ENCODE data around the gene ANTKMT. TPM values are rescaled to one million over a fixed set of nuclear protein-coding genes. Genes with fewer than 3 reads are reported as not detected.

Gene ANTKMT
- total and polyA plus RNA-seq, 2 of the 8 experiments (the other 6 are each of a cell fraction or from before 2014, with no cell fraction given), result 26.5 to 26.6 TPM

DNA sequence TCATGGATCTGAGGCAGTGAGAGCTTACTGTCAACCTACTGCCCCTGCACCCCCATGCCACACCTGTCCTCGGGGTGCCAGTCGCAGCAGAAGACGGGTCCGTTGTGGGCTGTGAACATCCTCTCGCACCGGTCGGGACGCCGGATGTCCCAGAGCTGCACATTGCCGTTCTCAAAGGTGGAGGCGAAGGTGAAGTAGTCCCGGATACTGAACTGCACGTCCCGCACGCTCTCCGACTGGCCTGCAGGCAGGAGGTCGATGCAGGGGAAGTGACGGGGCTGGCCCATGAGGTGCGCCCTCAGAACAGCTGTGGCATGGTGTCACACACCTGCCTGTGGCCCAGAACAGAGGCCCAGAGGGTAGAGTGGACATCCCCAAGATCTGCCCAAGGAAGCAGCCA, 33.4 kb upstream of the ANTKMT start:
- peaks cover 12% of the 10 kb centered on the region for H3K23me2 ChIP-seq (ENCODE audit: low read depth, low read length)
- H3K79me1 ChIP-seq (ENCODE audit: low read depth, low read length), result peaks cover 4% of the 10 kb centered on the region
- H3K56ac ChIP-seq (replicated peaks; ENCODE audit: insufficient read length, low read depth, low read length), result no peak overlapping the region
- ChIA-PET POLR2A (ENCODE audit: partially characterized antibody) (interaction anchor here (0.7 to 3.6 kb wide), 10 partner anchors 9 to 99 kb away, joined by 3 to 26 read pairs (median 5); partner anchors contain the start of gene RHBDL1), CTCF (ENCODE audit: partially characterized antibody) (interaction anchor here (0.7 to 6.0 kb wide), 8 partner anchors 8 to 370 kb away, joined by 3 to 75 read pairs (median 8); partner anchors contain the start of genes RHBDL1, RHOT2 and WDR90)
- no peak overlapping the region for H3K18ac ChIP-seq (ENCODE audit: extremely low read depth, low read length)
- no peak overlapping the region for H3K27ac ChIP-seq (ENCODE audit: low read depth, low read length)
- 95% methylated on average over 18 of the region's 19 CpGs; no CpG with 5 or more reads in 1 of the 2 experiments for WGBS, 2 experiments (ENCODE audit: extremely low coverage in 1 of 2, insufficient coverage in 1 of 2, insufficient read length in 1 of 2, insufficient replicate concordance in 2 of 2, low coverage in 1 of 2, low lambda C conversion rate in 2 of 2, missing lambda C conversion rate in 1 of 2)
- peaks cover 2 to 19% (median 4%) of the 10 kb centered on the region in 4 experiments; a peak in 5 of 8 replicates for H3K36me3 ChIP-seq (ENCODE audit: control insufficient read depth in 2 of 4, insufficient read depth in 4 of 4, low read length in 3 of 4)
- H4K8ac ChIP-seq (ENCODE audit: extremely low read depth, insufficient read depth, low read length), result no peak overlapping the region
- H2AK5ac ChIP-seq (ENCODE audit: low read depth, low read length), result no peak overlapping the region
- peaks cover 0 to 11% (median 4%) of the 10 kb centered on the region in 4 experiments; a peak in 5 of 7 replicates for H3K27me3 ChIP-seq (replicated peaks in 1 of 4; ENCODE audit: control insufficient read depth in 3 of 4, extremely low read depth in 1 of 4, insufficient read depth in 3 of 4, low read length in 3 of 4)
- FAIRE-seq (no peak), DNase-seq (ENCODE audit: low read depth in 1 of 2, low spot score in 2 of 2) (no peak)
- no peak overlapping the region for H2BK12ac ChIP-seq (ENCODE audit: low read depth, low read length)
- no peak overlapping the region for H4K91ac ChIP-seq (replicated peaks; ENCODE audit: insufficient read length, low read length)
- no peak overlapping the region for H2BK5ac ChIP-seq (ENCODE audit: low read depth, low read length)
- no peak overlapping the region for H3K14ac ChIP-seq (ENCODE audit: insufficient read length)
- no peaks in the 10 kb centered on the region for H3K9me3 ChIP-seq (ENCODE audit: insufficient read depth in 2 of 2, low read depth in 1 of 2, low read length in 1 of 2)
- H4K20me1 ChIP-seq (replicated peaks in 1 of 2; ENCODE audit: control insufficient read depth in 1 of 2, insufficient read depth in 2 of 2, low read length in 2 of 2), result peaks cover 2 to 19% of the 10 kb centered on the region in 2 experiments
- H3K9ac ChIP-seq (replicated peaks in 1 of 4; ENCODE audit: extremely low read depth in 1 of 4, low read depth in 3 of 4, low read length in 3 of 4), result no peak overlapping the region
- H2BK120ac ChIP-seq (replicated peaks; ENCODE audit: low read depth, low read length), result no peak overlapping the region
- no peaks in the 10 kb centered on the region; a peak in 1 of 4 replicates for H3K79me2 ChIP-seq (ENCODE audit: control insufficient read depth in 1 of 2, insufficient read depth in 2 of 2, low read length in 2 of 2)
- H3K4me2 ChIP-seq (ENCODE audit: insufficient read depth in 1 of 2, low read depth in 2 of 2, low read length in 2 of 2), result no peak overlapping the region
- no peak overlapping the region for H2BK15ac ChIP-seq (ENCODE audit: low read length)
- no peak overlapping the region for H3K23ac ChIP-seq (ENCODE audit: insufficient read length)
- no peak overlapping the region for H4K5ac ChIP-seq (ENCODE audit: insufficient read length, low read depth, low read length)
- H3K4me3 ChIP-seq (ENCODE audit: extremely low read depth in 1 of 4, insufficient read depth in 2 of 4, low read depth in 3 of 4, low read length in 4 of 4), result no peak overlapping the region
- H3K4ac ChIP-seq (replicated peaks; ENCODE audit: insufficient read length, low read depth, low read length), result no peak overlapping the region
- H3K4me1 ChIP-seq (replicated peaks in 1 of 4; ENCODE audit: control insufficient read depth in 3 of 4, insufficient read depth in 4 of 4, low read length in 3 of 4), result peaks cover 0 to 15% (median 8%) of the 10 kb centered on the region in 4 experiments; a peak in 5 of 7 replicates
- H2AFZ ChIP-seq (ENCODE audit: low read length), result no peak overlapping the region
- H2BK20ac ChIP-seq (ENCODE audit: low read length), result no peak overlapping the region
- TF ChIP-seq TAF7 (optimal IDR thresholded peaks at IDR 0.05; ENCODE audit: borderline replicate concordance, low read depth, low read length) (no peak), MAFK (IDR thresholded peaks at IDR 0.05; ENCODE audit: low read depth, low read length) (no peak), EGR1 (IDR thresholded peaks at IDR 0.05; ENCODE audit: borderline replicate concordance, low read depth, low read length) (no peak), NRF1 (IDR thresholded peaks at IDR 0.05; ENCODE audit: low read depth, low read length) (no peak), BACH1 (IDR thresholded peaks at IDR 0.05; ENCODE audit: low read length) (no peak), TBP (IDR thresholded peaks at IDR 0.05; ENCODE audit: low read depth, low read length) (no peak), HDAC6 (IDR thresholded peaks at IDR 0.05; ENCODE audit: low read depth, low read length) (no peak), MAX (IDR thresholded peaks at IDR 0.05) (no peak), TAF1 (IDR thresholded peaks at IDR 0.05; ENCODE audit: low read depth, low read length) (no peak), CBX5 (IDR thresholded peaks at IDR 0.05; ENCODE audit: low read depth, low read length) (no peak), RBBP5 (IDR thresholded peaks at IDR 0.05; ENCODE audit: borderline replicate concordance, low read depth, low read length) (no peak), EP300 (IDR thresholded peaks at IDR 0.05; ENCODE audit: borderline replicate concordance in 1 of 2, low read depth in 2 of 2, low read length in 2 of 2) (no peak), CHD1 (IDR thresholded peaks at IDR 0.05; ENCODE audit: low read depth, low read length) (no peak), POU5F1 (IDR thresholded peaks at IDR 0.05; ENCODE audit: low read depth, low read length) (no peak)
